HepG2 (cell line): ENCODE results near the gene S1PR3. TPM values are rescaled to one million over a fixed set of nuclear protein-coding genes. Genes with fewer than 3 reads are reported as not detected.

Source experiments
- BRF2 ChIP-seq: sonication (generic); formaldehyde crosslinking; IDR thresholded peaks from 2 replicates; pipeline ENCODE4 v1.8.1; 2022; ENCODE audit warnings: mild to moderate bottlenecking, missing genetic modification reagents
- CTCF ChIP-seq: sonication (generic); formaldehyde crosslinking; IDR thresholded peaks from 2 replicates; pipeline ENCODE4 v1.5.0; 2020; ENCODE audit warnings: mild to moderate bottlenecking, missing genetic modification reagents, moderate library complexity
- ELF3 ChIP-seq: IDR thresholded peaks from 2 replicates; pipeline ENCODE4 v1.6.1; 2016; ENCODE audit warnings: missing genetic modification reagents, missing compliant biosample characterization
- ESRRA ChIP-seq: sonication (generic); formaldehyde crosslinking; IDR thresholded peaks from 2 replicates; pipeline ENCODE4 v1.5.1; 2020; ENCODE audit warnings: mild to moderate bottlenecking, low read depth, missing genetic modification reagents
- NFKB2 ChIP-seq: sonication (generic); formaldehyde crosslinking; IDR thresholded peaks from 2 replicates; pipeline ENCODE4 v1.4.0; 2020; ENCODE audit warnings: missing genetic modification reagents, borderline replicate concordance
- SATB2 ChIP-seq: sonication (generic); formaldehyde crosslinking; IDR thresholded peaks from 2 replicates; pipeline ENCODE4 v1.5.0; 2020; ENCODE audit warnings: missing genetic modification reagents
- TCF7 ChIP-seq: sonication (generic); IDR thresholded peaks from 2 replicates; pipeline ENCODE4 v1.6.1; 2016; ENCODE audit warnings: antibody characterized with exemption, low read depth
- XRCC5 ChIP-seq: fragments of 200-400 bp; formaldehyde crosslinking; optimal IDR thresholded peaks from 2 replicates; pipeline ENCODE3; 2017; ENCODE audit warnings: mild to moderate bottlenecking, low read length
- ZNF513 ChIP-seq: sonication (generic); formaldehyde crosslinking; conservative IDR thresholded peaks from 2 replicates; pipeline ENCODE4 v1.5.0; 2020; ENCODE audit warnings: missing genetic modification reagents
- ZZZ3 ChIP-seq: sonication (generic); formaldehyde crosslinking; IDR thresholded peaks from 2 replicates; pipeline ENCODE4 v1.4.0; 2020; ENCODE audit warnings: missing genetic modification reagents, mild to moderate bottlenecking, borderline replicate concordance
- polyA plus RNA-seq, 8 experiments: library from polyadenylated mRNA; depleted of rRNA in 3 of 8; stranded (reverse) in 7 of 8; unstranded in 1 of 8; fragments of >200 nt; fragmentation: Illumina TruSeq in 4 of 8; extraction: Trizol in 4 of 8; gene quantifications; 2 replicates each; pipeline versions ENCODE4 v1.2.1 to v1.2.3, GENCODE V29; 2011 to 2016; ENCODE audit warnings: low read depth in 4 of 8, missing spikeins in 1 of 8, mixed read lengths in 1 of 8; ENCODE audit not compliant: insufficient read depth in 1 of 8
- total RNA-seq, 5 experiments: library from RNA; depleted of rRNA; stranded (reverse); fragments of >200 nt; fragmentation: Illumina TruSeq; extraction: Trizol; gene quantifications; 2 replicates each; pipeline ENCODE4 v1.2.3, GENCODE V29; 2016; ENCODE audit warnings: low read depth in 1 of 5

Gene S1PR3
- total and polyA plus RNA-seq, 2 of the 13 experiments (the other 11 are each of a cell fraction or from before 2014, with no cell fraction given): 0.02 TPM; not detected in 1

- TF ChIP-seq BRF2 (no peak), SATB2 (CRISPR knock-in tag) (no peak), ELF3 (CRISPR knock-in tag) (0 out of 2 replicates have a peak, but pooled peaks have one; percentile 29), ZZZ3 (no peak), XRCC5 (peak; percentile 17), CTCF (peak; percentile 91), ESRRA (CRISPR knock-in tag) (no peak), ZNF513 (CRISPR knock-in tag) (no peak), NFKB2 (CRISPR knock-in tag) (0 out of 2 replicates have a peak, but pooled peaks have one; percentile 27), TCF7 (no peak)
Observed at GRCh38 chr9:89000973-89001916, 10.0 kb downstream of the S1PR3 start (continued).
